Frontal cortex (tissue), 1 donor: ENCODE data around the gene CBLN1. TPM values are rescaled to one million over a fixed set of nuclear protein-coding genes. Genes with fewer than 3 reads are reported as not detected.

Experiments used
- total RNA-seq: library from RNA; depleted of rRNA; stranded (reverse); fragments of >200 nt; gene quantifications from one replicate; pipeline ENCODE4 v1.2.3, GENCODE V29; 2014

The CBLN1 gene
- total RNA-seq, 1 donor from 2014 or later, result 25.3 TPM

Other genes starting within 250 kb of the CBLN1 start
- not detected for gene C16orf78, start 92.0 kb upstream of the CBLN1 start, total RNA-seq